ENCODE measurements around the gene ANLN. TPM values are rescaled to one million over a fixed set of nuclear protein-coding genes. Genes with fewer than 3 reads are reported as not detected.
"Not testable (repeated sequence)": the region's sequence is repeated elsewhere in the genome, so short reads cannot be mapped to it uniquely, and the experiment has no call there.

Gene ANLN
- total RNA-seq, 2 donors from 2014 or later, result 3.0 to 6.4 TPM

DNA sequence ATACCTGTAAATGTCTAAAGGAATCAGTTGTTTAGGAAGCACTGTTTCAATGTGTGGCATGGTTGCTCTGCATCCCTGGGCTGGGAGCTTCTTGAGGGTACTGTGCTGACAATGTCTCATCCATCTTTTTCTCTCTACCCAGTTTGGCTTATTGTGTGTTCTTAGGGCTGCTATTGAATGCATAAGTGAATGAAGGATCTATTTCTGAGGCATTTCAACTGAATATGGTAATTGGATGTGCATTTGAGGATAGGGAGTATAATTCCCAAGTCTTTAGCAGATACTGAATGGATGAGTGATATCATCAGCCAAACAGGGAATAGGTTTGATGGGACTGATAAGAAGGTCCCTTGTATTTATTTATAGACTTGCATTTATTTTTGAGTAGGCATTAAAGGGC, 64.1 kb downstream of the ANLN start:
- intact Hi-C loops (cut with DNase I), result no loop called here
- DNase-seq (ENCODE audit: low spot score), result no peak

DNA sequence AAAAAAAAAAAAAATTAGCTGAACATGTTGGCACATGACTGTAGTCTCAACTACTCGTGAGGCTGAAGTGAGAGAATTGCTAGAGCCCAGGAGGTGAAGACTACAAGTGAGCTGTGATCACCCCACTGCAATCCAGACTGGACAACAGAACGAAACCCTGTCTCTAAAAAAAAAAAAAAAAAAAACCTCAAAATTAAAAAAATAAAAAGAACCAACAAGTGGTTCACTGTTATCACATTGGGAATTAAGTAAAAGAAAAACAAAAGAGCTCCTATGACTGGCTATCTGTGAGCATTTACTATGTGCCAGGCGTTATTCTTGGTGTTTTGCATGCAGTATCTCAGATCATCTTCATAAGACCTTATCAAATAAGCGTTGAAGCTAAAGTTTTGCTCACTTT, 66.0 kb downstream of the ANLN start:
- DNase-seq (ENCODE audit: low spot score), result no peak
- intact Hi-C loops (cut with DNase I), result no loop called here

DNA sequence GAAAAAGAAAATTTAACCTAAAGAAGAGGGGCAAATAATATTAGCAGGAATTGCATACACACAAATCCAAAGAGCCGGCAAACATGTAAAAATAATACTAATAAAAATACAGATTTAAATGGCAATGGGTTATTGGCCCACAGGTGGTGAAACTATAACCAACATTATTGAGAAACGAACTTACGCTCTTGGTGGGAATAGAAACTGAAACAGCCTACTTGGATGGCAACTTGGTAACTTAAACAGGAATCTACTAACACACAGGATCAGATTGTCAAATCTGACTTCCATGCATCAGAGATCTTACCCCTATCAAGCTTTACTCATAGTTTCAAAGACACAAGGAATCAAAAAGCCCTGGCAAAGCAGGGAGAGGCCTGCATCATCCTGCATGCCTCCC, 66.5 kb downstream of the ANLN start:
- intact Hi-C loops (cut with DNase I), result no loop called here

DNA sequence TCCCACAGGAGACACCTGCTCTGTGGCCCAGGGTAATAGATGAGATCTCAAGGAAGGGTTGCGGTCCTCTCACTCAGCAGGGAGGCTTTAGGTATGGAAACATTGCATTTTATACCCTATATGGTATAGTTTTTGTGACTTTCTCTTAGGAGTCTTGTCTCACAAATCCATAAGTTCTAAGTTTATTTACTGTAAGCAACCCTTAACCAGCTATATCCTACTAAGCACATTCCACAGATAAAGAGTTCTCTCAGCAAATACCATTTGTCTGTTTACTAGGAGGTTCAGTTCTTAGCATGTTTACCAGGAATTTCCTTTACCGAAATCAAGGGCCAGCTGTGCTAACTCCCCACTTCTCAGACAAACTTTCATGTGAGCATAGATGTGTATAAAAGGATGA, 66.9 kb downstream of the ANLN start:
- intact Hi-C loops (cut with DNase I), result no loop called here
- no peak for DNase-seq (ENCODE audit: low spot score)

More for the DNA sequence above, 66.5 kb downstream of the ANLN start:
- no peak for DNase-seq (ENCODE audit: low spot score)

DNA sequence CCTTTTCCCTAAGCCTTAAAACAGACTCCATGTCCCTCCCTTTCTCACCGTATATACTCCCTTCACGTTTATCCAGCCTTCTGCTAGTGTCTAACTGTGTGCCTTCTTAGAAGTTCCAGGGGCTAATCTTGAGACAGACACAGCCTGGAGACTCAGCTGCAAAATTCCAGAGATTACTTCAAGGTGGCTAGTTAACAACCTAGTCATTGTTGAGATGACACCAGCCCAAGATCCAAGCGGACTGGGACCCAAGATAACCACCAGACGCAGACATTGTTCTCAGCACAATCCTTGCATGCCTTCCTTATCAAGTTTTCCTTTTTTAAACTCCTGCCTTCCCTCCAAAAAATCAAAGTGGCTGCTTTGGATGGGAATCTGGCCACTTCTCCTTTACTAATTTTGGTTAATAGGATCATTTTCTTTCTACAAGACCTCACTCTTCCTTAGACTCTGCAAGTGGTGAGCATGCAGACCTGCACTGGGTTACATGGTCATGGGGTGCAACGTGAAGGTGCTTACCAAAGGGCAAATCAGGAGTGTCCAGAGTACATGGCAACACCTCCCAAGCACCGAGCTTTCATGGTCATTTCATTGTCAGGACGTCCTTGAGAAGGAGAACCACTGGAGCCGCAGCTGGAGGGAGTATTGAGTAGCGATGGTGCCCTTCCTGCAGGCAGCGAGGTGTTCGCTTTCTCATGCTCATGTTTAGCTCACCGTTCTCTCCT, 69.7 kb downstream of the ANLN start:
- intact Hi-C loops (cut with DNase I), result no loop called here
- DNase-seq (ENCODE audit: low spot score), result no peak

DNA sequence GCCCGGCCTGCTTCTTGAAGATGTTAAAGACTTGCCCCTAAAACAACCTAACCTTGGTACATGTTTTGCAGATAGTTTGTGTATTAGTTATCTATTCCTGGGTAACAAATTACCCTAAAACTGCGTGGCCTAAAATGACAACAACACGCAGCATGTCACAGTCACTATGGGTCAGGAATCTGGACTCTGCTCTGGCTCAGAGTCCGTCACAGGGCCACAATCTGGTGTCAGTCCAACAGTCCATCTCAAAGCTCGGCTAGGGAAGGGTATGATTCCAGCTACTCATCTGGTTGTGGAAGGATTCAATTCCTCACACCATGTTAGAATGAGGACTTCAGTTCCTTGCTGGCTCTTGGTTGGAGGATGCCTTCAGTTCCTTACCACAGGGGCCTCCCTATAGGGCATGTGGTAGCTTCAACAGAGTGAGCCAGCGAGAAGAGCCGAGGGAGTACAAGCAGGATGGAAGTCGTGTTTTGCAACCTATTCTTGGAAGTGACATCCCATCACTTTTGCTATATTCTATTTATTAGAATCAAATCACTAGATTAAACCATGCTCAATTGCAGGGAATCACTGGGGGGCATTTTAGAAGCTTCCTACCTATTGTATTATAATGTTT, 71.3 kb downstream of the ANLN start:
- intact Hi-C loops (cut with DNase I), result loop anchor here in 1 of 2 donors (5.0 kb wide), 1 partner anchor 1296 kb away; no protein-coding TSS in a partner anchor
- DNase-seq (ENCODE audit: low spot score), result no peak

DNA sequence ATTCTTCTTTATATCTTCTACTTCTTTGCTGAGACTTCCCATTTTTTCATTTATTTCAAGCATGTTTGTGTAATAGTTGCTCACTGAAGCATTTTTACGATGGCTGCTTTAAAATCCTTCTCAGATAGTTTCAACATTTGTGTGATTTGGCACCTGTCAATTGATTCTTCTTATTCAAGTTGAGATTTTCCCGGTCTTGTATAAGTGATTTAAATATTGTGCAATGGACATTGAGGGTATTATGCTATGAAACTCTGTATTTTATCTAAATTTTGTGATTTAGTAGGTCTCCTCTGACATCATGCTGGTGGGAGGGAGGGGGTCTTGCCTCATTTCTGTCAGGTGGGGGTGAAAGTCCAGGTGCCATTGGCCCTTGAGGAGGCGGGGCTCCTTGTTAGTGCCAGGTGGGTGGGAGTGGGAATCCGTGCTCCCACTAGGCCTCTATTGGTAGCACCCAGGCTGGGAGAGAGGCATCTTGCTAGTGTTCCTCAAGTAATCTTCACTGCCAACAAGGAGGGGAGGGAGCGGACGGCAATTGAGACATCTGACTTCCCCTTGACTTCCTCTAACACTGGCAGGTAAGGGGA, 73.0 kb downstream of the ANLN start:
- DNase-seq (ENCODE audit: low spot score), result no peak
- intact Hi-C loops (cut with DNase I), result loop anchor here in 1 of 2 donors (5.0 kb wide), 1 partner anchor 1295 kb away; no protein-coding TSS in a partner anchor

DNA sequence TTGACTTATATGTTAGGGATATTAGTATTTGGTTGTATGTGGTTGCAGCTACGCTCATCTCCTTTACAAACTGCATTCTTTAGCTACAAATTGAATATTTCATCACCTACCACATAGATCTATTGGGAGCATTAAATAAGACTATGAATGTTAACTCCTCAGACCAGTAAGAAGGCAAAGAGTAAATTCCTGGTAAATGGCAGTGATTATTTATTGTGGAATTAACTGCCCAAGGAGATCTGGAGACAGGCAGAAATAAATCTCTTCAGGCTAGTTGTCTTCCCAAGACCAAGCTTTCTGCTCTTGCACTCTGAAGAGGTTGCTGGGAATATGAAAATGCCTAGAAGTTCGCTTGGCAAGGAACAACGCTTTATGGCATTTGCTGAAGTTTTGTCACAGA, 74.6 kb downstream of the ANLN start:
- DNase-seq (ENCODE audit: low spot score), result no peak
- intact Hi-C loops (cut with DNase I), result loop anchor here in 1 of 2 donors (5.0 kb wide), 1 partner anchor 1293 kb away; no protein-coding TSS in a partner anchor

DNA sequence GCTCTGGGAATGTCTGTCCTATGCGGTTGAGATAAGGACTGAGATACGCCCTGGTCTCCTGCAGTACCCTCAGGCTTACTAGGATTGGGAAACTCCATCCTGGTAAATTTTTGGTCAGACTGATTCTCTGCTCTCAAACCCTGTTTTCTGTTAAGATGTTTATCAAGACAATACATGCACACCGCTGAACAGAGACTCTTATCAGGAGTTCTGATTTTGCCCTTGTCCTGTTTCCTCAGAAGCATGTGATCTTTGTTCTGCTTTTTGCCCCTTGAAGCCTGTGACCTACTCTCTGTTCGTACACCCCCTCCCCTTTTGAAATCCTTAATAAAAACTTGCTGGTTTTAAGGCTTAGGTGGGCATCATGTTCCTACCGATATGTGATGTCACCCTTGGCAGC, 76.3 kb downstream of the ANLN start:
- intact Hi-C loops (cut with DNase I); DNase-seq (ENCODE audit: low spot score): not testable (repeated sequence)

DNA sequence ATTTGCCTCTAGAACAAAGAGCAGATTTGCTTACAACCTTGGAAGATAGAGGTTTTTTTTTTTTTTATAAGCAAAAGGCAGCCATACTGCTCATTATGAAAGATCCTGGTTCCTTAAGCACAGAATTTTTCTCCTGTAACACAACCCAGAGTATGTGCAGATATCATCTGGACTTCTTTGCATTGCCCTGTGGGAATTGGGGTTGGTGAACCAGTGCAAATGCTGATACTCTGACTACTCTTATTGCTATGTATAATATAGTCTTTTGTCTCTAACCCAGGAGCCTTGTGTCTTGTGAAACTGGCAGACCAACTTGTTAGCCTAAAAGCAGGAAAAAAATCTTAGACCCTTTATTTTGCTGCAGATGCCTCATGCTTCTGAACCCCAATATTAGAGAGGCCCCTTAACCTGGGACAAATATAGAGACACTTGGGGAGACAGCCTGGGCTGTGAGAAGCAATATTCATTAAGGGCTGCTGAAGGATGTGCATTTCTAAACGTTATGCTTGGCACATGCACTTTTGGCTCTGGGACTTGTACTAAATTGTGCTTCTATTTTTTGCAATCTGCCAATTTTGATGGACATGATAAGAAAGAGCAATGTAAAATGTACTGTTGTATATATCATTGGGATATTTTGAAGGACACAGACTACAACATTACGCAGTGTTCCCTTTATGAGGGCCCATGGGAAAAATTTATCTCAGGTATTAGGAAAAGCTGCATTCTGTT, 78.9 kb downstream of the ANLN start:
- intact Hi-C loops (cut with DNase I), result no loop called here
- no peak for DNase-seq (ENCODE audit: low spot score)

DNA sequence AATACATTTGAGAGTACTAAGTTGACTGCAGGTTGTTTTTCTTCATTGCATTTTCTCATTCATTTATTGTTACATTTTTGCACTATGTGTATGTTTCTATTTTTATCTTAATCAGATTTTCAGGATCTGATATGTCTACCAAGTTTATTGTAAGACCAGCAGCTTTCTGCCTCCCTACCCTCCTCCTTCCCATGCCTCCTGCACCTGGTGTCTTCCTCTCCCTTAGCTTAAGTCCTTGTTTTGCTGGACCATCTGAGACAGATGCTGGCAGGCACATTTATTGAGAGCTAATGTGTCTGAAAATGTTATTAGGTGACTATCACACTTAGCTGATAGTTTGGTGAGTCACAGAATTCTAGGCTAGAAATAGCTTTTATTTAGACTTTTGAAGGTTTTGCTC, 79.6 kb downstream of the ANLN start:
- DNase-seq (ENCODE audit: low spot score), result no peak
- intact Hi-C loops (cut with DNase I), result no loop called here

DNA sequence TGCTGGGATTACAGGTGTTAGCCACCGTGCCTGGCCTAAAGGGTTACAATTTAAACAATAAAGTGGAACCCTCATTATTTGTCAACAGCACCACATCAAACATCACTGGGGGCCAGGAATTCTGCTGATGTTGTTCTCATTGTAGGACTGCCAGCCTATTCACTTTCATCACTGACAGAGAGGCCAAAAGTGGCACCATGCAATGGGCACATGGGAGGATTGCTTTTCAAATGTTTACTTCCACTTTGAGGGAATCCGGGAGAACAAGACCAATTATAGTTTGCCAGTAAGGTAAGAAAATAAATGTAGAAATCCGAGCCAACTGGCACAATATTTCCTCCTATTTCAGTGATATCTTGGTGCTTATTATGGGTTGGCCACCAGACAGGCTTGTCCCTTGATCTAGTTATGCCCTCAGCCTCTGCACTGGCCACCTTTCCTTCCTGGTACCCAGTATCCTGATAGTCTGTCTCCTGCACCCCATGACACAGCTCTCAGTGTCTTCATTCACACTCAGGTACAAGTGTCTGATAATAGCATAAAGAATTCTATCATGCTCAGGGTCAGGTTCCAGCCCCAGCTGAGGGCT, 82.6 kb downstream of the ANLN start:
- no peak for DNase-seq (ENCODE audit: low spot score)
- intact Hi-C loops (cut with DNase I), result loop anchor here in 1 of 2 donors (10.0 kb wide), 1 partner anchor 733 kb away; no protein-coding TSS in a partner anchor

DNA sequence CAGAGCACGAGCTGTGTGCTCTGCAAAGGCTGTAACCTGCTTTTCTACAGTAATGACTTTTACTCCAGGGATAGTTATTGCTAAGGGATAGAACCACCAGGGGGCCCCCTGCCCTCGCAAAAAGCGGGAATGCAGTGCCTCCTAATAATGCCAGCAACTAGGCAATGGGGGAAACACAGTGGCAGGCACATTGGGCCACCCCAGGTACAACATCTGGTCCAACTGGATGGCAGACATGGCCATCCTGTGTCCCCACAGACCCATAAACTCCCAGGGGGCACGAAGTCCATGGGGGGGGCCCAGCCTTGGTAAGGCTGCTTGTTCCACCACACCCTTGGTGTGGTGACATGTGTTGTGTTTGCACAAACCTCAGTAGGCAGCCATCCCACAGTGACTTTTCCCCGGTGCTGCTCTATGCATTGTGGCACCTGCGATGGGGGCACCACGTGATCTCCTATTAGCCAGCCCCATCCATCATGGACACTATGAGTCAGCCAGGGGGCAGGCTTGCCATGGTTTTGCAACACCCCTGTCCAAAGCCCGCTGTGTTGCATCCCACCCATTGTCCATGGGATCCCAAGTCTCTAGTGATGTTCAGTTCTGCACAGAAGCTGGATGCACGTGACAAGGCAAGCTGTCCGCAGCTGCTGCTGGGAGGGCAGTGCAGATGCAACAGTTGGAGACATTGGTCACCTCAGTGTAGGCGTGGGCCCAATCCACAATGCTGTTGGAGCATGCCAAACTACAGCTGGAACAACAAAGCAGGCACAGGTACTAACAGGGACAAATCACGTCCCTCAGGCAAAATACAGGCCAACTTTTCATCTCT, 84.0 kb downstream of the ANLN start:
- intact Hi-C loops (cut with DNase I), result loop anchor here in 1 of 2 donors (10.0 kb wide), 1 partner anchor 731 kb away; no protein-coding TSS in a partner anchor

DNA sequence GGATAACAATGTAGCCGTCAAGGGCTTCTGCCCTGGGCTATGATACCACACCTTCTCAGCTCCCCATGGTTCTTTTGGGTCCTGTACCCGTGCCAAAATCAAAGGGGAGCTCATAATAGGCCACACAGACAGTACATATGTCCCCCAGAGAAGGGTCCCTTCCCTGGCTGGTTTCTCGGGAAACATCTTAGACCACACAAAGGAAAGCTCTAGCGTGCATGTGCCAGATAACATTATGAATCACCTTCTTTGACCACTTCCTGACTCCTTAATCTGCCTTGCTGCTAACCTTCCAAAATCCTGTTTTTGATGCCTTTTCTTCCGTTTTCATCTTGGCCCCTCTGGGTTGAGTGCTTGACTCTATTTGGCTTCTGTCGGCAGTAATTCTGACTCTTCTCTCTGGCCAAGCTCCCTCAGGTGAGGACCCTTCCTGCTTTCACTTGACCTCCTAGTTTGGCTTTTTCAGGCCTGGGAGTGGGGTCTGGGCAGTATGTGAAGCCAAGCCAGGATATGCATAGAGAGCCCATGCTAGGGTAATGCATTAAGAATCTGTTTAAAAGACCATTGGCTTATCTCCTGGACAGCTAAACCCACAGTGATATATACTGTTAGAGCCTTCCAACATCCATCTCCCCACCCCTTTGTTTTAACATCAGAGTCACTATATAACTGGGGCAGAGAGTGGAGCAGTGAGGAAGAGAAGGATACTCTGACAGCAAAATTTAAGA, 84.8 kb downstream of the ANLN start:
- no peak for DNase-seq (ENCODE audit: low spot score)
- intact Hi-C loops (cut with DNase I), result loop anchor here in 1 of 2 donors (10.0 kb wide), 1 partner anchor 730 kb away; no protein-coding TSS in a partner anchor

More for the DNA sequence above, 84.0 kb downstream of the ANLN start:
- no peak for DNase-seq (ENCODE audit: low spot score)

DNA sequence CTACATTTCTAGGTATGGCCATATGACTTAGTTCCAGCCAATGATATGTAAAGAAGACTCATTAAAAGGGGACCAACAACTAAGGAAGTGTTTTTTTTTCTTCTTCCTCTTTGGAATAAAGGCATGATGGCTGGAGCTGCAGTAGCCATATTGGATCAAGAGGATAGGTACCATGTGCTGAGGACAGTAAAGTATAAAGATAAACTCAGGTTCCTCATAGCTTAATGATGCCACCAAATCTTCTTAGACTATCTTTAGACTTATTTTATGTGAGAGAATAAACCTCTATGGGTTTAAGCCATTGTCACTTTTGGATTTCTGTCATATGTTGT, 85.3 kb downstream of the ANLN start:
- DNase-seq (ENCODE audit: low spot score), result no peak
- intact Hi-C loops (cut with DNase I), result loop anchor here in 1 of 2 donors (10.0 kb wide), 1 partner anchor 730 kb away; no protein-coding TSS in a partner anchor

DNA sequence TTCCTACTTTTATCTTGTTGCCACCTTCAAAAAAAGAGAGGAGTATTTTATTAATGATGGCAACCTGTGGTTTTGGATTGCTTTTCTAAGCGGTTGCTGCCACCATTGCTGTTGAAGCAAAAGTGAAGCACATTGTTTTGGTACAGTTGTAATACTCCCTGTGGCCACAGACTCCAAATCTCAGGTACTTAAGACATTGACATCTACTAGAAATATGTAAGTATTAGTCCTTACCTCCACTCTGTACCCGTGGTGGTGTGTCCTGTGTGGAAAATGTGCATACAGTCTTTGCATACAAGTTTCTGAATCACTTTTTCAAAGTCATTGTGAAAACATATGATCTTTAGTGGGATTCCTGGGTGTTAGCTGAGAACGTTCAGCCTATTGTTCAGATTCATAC, 85.7 kb downstream of the ANLN start:
- DNase-seq (ENCODE audit: low spot score), result no peak
- intact Hi-C loops (cut with DNase I), result loop anchor here in 1 of 2 donors (10.0 kb wide), 1 partner anchor 729 kb away; no protein-coding TSS in a partner anchor

DNA sequence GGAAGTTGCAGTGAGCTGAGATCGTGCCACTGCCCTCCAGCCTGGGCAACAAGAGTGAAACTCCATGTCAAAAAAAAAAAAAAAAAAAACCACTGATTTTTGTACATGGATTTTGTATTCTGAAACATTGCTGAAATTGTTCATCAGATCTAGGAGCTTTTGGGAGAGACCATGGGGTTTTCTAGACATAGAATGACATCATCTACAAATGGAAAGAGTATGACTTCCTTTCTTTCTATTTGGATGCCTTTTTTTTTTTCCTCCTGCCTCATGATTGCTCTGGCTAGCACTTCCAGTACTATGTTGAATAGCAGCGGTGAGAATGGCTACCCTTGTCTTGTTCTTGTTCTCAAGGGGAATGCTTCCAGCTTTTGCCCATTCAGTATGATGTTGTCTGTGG, 89.1 kb downstream of the ANLN start:
- intact Hi-C loops (cut with DNase I), result loop anchor here in 1 of 2 donors (10.0 kb wide), 1 partner anchor 726 kb away; no protein-coding TSS in a partner anchor
- DNase-seq (ENCODE audit: low spot score), result no peak

DNA sequence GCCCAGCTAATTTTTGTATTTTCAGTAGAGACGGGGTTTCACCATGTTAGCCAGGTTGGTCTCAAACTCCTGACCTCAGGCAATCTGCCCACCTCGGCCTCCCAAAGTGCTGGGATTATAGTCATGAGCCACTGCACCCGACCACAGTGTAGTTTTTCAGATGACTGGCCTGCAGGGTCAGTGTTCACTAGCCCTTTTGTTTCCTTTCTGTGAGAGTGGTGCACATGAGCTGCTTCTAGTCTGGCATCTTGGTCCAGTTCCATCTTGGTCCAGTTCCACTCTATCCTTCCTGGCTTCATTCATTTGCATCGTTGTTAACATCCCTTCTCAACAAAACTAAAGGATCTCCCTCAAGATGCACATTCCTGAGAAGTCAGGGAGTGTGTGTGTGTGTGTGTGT, 94.2 kb downstream of the ANLN start:
- intact Hi-C loops (cut with DNase I); DNase-seq (ENCODE audit: low spot score): not testable (repeated sequence)
